GM19240 (cell line): ENCODE data around the gene LAMA2.

Experiments
- DNase-seq: peaks from one replicate; pipeline ENCODE4 v3.0.0; 2011; ENCODE audit warnings: low spot score; ENCODE audit not compliant: insufficient read length

The LAMA2 gene

DNA sequence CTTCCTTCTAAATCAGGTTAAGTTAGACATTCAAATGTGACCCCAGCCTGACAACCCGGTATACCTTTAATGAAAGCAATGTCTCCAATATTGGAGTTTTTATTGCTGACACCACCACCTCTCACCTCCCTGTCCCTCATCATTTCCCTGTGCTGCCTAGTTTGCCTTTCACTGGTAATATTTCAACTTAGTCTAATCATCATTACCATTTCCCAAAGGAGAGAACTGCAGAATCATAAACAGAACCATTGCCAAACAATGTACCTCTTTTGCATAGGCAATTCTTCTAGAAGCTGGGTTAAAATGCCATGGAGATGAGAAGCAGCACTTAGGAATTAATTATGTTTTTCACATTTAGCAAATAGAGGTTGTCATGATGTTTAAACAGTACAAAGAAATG is 370.3 kb downstream of the LAMA2 start:
- no peak for DNase-seq

DNA sequence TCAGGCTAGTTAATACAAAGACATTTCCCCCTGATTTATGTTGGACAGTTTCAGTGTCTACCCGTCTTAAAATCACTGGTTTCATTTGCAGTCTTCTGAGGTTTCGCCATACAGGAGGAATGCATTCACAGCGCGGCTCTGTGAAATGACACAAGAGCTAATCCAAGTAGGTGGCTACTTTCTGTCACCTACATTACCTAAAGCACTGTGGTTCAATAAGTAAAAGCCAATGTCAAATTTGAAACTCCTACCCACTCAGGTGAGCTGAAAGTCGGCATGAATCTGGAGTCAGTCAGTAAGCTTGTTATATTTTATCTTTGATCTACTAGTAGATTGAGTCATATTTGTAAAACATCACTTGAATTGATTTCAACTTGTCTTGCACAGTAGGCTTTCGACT is 370.8 kb downstream of the LAMA2 start:
- no peak for DNase-seq

DNA sequence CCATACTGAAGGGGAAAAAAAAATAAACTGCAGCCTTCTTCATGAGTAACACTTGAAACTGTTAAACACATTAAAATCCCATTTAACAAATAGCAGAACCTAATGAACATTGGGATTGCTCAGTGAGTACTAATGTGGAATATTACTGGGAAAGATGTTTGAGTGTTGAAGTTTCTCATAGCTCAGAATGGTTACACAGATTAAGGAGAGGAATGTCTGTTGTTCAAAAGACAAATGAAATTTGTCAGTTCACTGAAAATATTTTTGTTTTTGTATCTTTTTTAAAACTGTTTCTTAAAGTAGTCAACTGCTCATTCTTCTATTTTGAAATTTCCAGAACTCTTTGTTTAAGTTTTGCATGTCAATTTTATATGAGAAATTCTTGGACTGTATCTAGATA is 374.3 kb downstream of the LAMA2 start:
- DNase-seq: no peak

GRCh38 chr6:129262661-129263060 is 379.7 kb downstream of the LAMA2 start:
- DNase-seq: no peak

DNA sequence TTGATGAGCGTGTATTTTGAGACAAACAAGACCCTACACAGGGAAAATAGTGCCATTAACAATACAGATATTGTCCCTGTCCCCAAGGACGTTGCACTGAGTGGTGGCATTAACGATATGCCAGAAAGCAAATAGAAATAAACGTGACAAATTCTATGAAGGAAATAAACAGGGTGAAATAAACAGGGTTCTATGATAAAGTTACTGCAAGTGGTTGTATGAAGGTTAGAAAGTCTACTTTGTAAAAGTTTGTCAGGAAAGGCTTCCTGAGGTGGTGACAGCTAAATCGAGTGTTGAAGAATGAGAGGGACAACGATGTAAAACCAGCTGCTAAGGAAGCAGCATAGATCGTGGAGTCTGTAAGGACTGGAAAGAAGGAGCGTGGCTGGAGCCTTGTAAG is 380.2 kb downstream of the LAMA2 start:
- no peak for DNase-seq

DNA sequence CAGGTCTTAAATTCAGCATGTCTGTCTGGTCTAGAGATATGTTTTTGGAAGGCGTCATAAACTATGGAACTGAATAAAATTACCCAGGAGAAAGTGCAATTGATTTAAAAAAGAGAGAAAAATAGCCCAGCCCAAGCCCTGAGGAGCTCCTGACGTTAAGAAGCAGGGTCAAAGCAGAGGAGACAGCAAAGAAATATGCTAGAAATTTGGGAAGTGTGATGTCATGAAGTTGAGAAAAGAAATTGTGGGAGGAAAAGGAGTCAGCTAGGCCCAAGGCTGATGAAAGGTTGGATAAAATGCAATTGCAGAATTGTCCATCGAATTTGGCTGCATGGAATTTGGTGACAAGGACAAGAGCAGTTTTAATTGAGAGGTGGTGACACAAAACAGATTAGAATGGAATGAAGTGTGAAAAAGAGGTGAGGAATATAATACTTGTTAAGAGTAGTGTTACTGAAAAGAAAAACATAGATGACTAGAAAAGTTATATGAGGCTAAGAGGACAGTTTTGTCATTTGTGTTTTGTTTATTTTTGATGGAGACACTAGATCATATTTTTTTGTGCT is 381.6 kb downstream of the LAMA2 start:
- no peak for DNase-seq

DNA sequence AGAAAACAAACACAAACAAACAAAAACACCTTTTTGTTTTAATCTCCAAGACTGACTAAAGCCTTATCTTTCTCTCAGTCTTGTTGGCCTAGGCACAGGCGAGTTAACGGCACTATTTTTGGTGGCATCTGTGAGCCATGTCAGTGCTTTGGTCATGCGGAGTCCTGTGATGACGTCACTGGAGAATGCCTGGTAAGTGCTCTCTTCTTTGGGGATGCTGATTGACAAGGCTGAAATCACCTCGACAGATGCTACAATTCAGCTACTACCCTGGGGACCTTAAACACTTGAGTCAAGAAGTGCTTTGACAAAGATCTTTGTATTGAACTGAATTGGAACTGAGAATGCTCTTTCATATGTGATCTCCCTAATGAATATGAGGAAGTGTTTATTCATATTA is 384.1 kb downstream of the LAMA2 start:
- DNase-seq: no peak

DNA sequence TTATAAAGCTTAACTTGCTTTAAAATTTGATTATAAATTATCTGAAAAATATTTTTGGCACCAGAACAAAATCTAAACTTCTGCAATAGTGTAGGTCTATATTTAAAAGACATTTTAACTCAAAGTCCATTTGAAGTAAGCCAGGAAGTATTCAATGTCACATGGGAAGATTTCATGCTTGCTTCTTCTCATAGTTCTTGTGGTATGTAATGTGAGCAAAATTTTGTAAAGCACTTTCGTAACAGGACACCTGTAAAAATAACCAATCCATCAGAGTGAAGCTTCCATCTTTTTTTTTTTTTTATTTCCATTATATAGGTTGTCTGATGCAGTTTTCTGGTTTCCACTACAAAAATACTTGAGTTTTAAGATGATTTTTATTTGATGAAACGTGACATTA is 386.1 kb downstream of the LAMA2 start:
- DNase-seq: no peak

GRCh38 chr6:129269891-129270290 is 387.0 kb downstream of the LAMA2 start:
- DNase-seq: no peak

DNA sequence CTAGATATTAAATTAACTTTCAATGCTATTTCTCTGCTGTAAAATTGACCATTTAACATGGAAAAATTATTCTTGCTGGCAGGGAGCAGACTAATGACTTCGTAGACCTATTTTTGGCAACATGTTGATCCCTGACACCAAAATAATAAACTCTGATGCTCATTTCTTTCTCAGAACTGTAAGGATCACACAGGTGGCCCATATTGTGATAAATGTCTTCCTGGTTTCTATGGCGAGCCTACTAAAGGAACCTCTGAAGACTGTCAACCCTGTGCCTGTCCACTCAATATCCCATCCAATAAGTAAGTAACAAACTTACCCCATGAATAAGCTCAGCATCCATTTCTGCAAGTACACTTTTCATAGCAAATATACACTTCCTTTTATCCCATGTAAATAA is 387.5 kb downstream of the LAMA2 start:
- no peak for DNase-seq

GRCh38 chr6:129273161-129273560 is 390.2 kb downstream of the LAMA2 start:
- DNase-seq: no peak

DNA sequence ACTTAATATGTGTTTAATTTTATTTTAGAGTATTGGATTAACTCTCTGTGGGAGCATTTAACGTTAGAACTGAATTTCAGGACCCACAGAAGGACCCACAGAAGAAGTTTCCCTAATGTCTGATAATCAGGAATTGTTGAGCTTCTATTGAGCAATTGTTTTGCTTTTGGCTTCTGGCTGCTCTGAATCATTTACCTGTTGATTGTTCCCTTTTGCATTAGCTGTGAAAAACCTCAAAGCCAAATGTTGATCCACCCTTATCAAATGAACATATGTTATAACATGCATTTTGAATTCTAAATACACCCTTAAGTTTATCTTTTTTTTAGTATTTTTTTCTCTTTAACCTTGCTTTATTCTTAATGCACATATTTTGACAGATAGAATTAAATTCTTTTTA is 393.5 kb downstream of the LAMA2 start:
- DNase-seq: no peak

- DNase-seq: no peak
These were observed 394.0 kb downstream of the LAMA2 start for GRCh38 chr6:129276986-129277385.

DNA sequence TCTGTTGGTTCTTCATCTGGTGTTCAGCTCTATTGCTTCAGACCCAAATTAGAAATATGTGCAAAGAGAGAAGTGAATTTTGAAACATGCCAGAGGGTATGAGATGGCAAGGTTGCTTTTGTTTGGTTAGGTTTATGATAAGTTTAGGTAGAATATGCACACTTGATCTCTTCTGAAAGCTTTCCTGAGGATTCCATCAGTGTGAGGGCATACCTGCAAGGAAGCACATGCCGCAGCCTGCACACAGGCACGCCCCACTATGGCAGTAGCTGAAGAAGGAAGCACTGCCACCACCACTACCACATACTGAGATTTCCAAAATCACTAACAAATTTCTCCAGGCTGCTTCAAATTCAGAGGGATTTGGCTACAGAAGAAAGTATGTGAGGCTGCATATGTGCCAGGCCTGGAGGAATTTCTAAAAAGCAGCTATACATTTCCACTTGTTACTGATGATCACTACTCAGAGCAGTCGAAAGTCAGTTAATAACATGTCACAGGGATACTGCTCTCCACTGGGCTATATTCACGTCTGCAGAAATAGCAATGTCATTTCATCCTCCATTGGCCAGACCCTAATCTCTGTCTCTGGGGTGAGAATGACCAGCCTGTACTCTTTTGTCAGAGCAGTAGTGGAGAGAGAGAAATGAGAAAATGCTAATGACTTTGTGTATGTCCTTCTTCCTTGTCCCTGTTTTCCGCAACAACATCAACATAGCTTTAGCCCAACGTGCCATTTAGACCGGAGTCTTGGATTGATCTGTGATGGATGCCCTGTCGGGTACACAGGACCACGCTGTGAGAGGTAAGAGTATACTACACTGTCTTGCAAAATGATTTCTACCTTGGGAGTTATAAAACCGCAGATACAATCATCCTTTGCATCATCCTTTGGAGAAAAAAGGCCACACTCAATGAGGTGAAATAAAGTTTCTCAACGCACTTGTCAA is 396.7 kb downstream of the LAMA2 start:
- no peak for DNase-seq

GRCh38 chr6:129280293-129280644 is 397.3 kb downstream of the LAMA2 start:
- no peak for DNase-seq

DNA sequence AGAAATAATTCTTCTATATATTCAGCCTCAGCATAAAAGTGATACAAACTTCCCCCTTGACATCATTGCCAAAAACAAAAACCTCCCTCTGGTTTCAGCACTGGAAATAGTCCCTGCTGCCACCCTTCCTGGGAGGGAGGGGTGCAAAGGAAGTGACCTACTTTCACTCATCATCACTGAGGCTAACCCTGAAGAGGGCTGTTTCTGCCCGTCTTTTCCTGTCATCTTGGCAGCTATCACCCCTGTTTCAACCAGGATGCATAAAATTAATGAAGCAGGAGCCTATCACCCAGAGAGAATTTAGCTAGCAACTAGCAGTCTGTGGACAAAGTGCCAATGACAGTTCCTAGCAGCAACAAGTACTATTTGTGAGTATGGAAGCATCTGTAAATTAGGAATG is 397.8 kb downstream of the LAMA2 start:
- no peak for DNase-seq

GRCh38 chr6:129281168-129281796 is 398.3 kb downstream of the LAMA2 start:
- no peak for DNase-seq

DNA sequence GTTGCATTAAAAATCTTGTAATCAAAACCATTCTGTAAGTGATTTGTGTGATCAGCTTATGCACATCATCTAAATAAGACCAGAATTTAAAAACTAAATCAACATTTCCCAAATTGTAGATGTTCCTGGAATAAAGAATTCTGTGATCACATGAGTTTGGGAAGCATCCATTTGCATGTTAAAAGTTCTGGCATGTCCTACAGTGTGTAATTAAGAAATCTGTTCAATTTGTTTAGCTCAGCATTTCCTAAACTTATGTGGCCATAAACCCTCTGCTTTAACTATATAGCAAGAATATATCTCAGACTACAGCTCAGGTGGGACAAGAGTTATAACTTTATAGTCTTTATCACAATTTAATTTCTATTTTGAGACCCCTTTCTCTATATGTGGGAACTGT is 399.1 kb downstream of the LAMA2 start:
- no peak for DNase-seq

DNA sequence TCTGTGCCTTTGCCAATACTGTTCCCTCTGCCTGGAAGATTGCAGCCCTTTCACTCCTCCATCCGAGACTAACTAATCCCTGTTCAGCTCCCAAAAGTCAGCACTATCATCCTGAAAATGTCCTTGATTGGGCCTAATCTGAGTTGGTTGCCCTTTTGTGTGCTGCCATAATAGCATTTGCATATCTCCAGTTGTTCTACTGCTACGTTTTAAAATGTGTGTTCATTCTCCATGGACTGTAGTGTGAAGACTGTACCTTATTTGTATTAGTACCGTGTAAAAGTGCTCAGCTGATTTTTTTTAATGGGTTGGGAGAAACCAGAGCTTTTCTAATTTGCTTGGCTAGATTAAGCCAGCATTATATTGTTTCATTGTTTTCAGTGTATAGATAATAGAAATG is 401.3 kb downstream of the LAMA2 start:
- DNase-seq: no peak

GRCh38 chr6:129287231-129288177 is 404.6 kb downstream of the LAMA2 start:
- no peak for DNase-seq

DNA sequence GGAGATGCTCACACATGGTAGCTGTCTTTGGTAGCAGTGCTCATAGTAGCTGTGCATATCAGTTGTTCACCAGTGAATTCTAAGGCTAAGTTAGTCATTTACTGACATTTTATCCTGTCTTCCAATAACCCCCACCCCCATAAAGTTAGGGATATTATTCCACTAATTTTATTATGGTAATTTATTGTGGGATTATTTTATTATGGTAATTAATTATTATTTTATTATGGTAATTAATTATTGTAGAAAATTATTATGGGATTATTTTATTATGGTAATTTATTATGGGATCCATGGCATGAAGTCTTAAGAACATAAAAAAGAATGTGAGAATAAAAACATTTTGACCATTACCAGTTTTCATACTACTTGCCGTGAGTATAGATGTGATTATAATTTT is 406.5 kb downstream of the LAMA2 start:
- DNase-seq: no peak

- DNase-seq: no peak
These were observed 409.9 kb downstream of the LAMA2 start for GRCh38 chr6:129292836-129293235.
